COLO668 (cell line): Measurements from ENCODE around the gene TMEM94.
"Not testable (repeated sequence)": the region's sequence is repeated elsewhere in the genome, so short reads cannot be mapped to it uniquely, and the experiment has no call there.

Experiments used
- DNase-seq: peaks from one replicate; lab custom pipeline; 2025; ENCODE audit not compliant: unreplicated experiment; lab: John Stamatoyannopoulos, UW

TMEM94 gene

GRCh38 chr17:75476271-75476671 is 19.8 kb downstream of the TMEM94 start:
- DNase-seq, result no peak

- DNase-seq, result no peak
Observed at GRCh38 chr17:75476752-75477489, 20.5 kb downstream of the TMEM94 start.

- DNase-seq, result not testable (repeated sequence)
Observed at GRCh38 chr17:75477490-75477862, 21.0 kb downstream of the TMEM94 start.

GRCh38 chr17:75478508-75478907 is 22.1 kb downstream of the TMEM94 start:
- no peak for DNase-seq

GRCh38 chr17:75480281-75480680 is 23.8 kb downstream of the TMEM94 start:
- no peak for DNase-seq

GRCh38 chr17:75481194-75482068 is 25.0 kb downstream of the TMEM94 start:
- DNase-seq, result no peak

- no peak for DNase-seq
Observed at GRCh38 chr17:75482098-75482942, 25.9 kb downstream of the TMEM94 start.

GRCh38 chr17:75485688-75486087 is 29.3 kb downstream of the TMEM94 start:
- no peak for DNase-seq

GRCh38 chr17:75486151-75486550 is 29.7 kb downstream of the TMEM94 start:
- DNase-seq, result no peak

- DNase-seq, result no peak
Observed at GRCh38 chr17:75486951-75487350, 30.5 kb downstream of the TMEM94 start.

- no peak for DNase-seq
Observed at GRCh38 chr17:75487351-75488070, 31.1 kb downstream of the TMEM94 start.

GRCh38 chr17:75488693-75489510 is 32.5 kb downstream of the TMEM94 start:
- DNase-seq, result no peak

- no peak for DNase-seq
Observed at GRCh38 chr17:75489511-75489955, 33.1 kb downstream of the TMEM94 start.

GRCh38 chr17:75490173-75490743 is 33.8 kb downstream of the TMEM94 start:
- no peak for DNase-seq

GRCh38 chr17:75490953-75491649 is 34.7 kb downstream of the TMEM94 start:
- no peak for DNase-seq

- DNase-seq, result no peak
Observed at GRCh38 chr17:75491680-75492079, 35.2 kb downstream of the TMEM94 start.

- DNase-seq, result no peak
Observed at GRCh38 chr17:75492555-75493168, 36.2 kb downstream of the TMEM94 start.

GRCh38 chr17:75493476-75494129 is 37.2 kb downstream of the TMEM94 start:
- DNase-seq, result no peak
